ENCODE data around the gene RHOD.

The RHOD gene

GRCh38 chr11:67117672-67118180, 61.1 kb downstream of the RHOD start:
- no peak for FAIRE-seq

DNA sequence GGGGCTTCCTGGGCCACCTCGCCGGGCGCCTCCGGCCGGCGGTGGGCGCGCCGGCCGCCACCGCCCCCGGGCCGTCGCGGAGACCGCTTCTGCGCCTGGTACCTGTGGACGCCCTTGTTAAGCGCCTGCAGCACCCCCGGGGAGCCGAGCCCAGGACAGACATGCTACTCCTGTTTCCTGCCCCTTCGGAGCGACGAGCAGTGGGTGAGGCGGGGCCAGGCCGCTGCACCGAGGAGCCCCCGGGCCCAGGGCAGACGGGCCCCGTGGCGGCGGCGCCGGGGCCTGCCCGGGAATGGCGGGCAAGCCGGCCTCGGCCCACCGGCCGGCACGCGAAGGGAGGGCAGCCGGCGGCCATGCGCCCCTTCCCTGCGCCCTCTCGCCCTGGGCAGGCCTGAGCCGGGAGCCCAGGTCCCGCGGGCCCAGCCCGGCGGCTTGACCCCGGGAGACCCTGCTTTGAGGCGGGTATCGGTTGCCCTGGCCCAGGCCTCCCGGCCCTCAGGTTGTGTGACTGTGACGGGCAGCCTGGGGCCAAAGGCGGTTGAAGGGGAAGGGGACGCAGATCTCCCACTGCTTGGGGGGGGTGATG, 61.6 kb downstream of the RHOD start:
- FAIRE-seq: no peak

GRCh38 chr11:67118801-67119584, 62.3 kb downstream of the RHOD start, which contains the start of gene KDM2A:
TSS of gene KDM2A (plus strand) at chr11:67119263. CDS start at chr11:67121317, 2,054 bp downstream.
- no peak for FAIRE-seq

DNA sequence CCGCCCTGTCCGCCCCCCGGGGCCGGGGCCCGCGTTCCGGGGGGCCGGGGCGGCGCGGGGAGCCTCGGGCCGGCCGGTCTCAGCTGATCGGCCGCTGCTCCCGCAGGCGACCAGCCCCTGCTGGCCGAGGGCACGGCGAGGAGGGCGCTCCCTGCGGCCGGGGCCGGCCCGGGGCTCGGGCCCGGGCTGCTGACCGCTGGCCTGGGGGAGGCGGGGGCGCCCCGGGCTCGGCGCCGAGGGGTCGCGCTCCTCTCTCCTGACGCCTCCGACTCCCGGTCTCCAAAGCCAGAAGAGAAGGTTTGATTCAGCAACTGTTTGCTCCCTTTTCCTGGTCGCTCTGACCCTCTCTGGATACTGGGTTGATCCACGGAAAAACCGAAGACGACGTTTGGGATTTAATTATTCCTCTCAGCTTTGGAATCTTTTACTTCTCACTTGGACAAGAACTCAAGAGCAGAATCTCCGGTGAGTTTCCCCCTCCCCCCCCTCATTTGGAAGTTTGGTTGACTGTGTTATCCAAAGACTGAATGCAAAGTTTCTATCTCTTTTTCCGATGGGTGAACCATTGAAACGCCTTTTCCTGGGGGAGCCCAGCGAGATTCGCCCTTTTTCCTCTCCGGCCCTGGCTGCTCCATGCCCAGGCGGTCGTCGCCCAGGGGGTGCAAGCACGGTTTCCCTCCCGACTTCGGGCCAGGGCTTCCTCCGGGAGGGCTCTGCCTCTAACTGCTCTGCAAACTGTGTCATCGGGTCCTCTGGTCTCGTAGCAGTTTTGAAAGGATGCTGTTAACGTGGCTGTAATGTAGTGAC, 63.1 kb downstream of the RHOD start:
- FAIRE-seq: no peak

- FAIRE-seq: no peak
Measured at GRCh38 chr11:67120456-67120855, 63.8 kb downstream of the RHOD start.

DNA sequence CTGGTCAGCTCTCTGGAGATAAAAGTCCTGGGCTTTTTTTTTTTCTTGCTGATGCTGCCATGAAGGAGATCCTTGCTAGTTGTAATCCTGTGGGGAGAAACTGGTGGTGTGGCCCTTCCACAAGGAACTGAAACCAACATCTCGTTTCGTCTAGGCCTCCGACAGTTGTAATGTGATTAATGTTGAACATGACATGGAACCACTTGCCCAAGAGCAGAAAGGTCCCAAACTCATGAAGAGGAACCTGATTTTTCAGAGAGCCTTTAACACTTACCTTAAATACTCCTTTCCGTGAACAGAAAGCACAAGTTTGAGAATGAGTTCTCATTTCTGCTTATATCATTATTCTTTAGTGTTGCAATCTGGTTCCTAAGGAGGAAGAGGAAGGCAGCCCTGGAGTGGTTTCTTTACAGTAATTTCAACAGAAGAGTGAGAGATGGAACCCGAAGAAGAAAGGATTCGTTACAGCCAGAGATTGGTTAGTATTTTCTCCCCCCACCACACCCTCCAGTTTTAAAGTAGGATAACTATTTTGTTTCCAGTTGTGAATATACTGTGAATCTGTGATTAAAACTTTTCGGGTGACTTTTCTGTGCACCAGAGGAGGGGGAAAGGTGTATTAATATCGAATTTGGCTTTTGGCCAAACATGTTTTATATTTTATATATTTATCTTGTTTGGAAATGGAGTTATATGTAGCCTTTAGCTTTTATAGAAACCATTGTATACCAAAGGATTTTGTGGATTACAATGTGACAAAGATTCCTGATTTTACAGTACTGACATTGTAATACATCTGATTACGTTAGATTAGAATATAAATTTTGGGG, 64.4 kb downstream of the RHOD start:
- FAIRE-seq: no peak
